Right atrium auricular region (tissue), 2 donors: ENCODE measurements around the gene KDM5C. TPM values are rescaled to one million over a fixed set of nuclear protein-coding genes. Genes with fewer than 3 reads are reported as not detected.

Source experiments
- DNase-seq: peaks from one replicate; pipeline ENCODE4 v3.0.0-alpha.2; 2019; ENCODE audit warnings: low spot score
- H3K27ac ChIP-seq, 2 donors: fragments of 200-600 bp; sonication (generic); 1 replicate in 1 of 2; 2 replicates in 1 of 2; pipeline ENCODE4 v1.5.1; 2016 to 2019
- H3K27me3 ChIP-seq, 2 donors: fragments of 200-600 bp; sonication (generic); one replicate each; pipeline versions ENCODE4 v1.5.1 to v1.6.0; 2017 to 2019
- H3K36me3 ChIP-seq: fragments of 200-600 bp; sonication (generic); one replicate; pipeline ENCODE4 v1.5.1; 2016
- H3K4me1 ChIP-seq, 2 donors: fragments of 200-600 bp; sonication (generic); one replicate each; pipeline versions ENCODE4 v1.5.1 to v1.6.0; 2017 to 2019
- H3K4me3 ChIP-seq, 2 donors: fragments of 200-600 bp; sonication (generic); 1 replicate in 1 of 2; 2 replicates in 1 of 2; pipeline ENCODE4 v1.5.1; 2017 to 2019; ENCODE audit warnings: mild to moderate bottlenecking in 1 of 2, moderate library complexity in 1 of 2
- H3K9me3 ChIP-seq, 2 donors: fragments of 200-600 bp; sonication (generic); one replicate each; pipeline ENCODE4 v1.5.1; 2019
- CTCF ChIP-seq, 2 donors: fragments of 200-600 bp; sonication (generic); IDR thresholded peaks; one replicate each; pipeline ENCODE4 v1.5.1; 2019; ENCODE audit warnings: antibody characterized with exemption in 2 of 2
- total RNA-seq, 2 donors: library from RNA; depleted of rRNA; stranded (reverse); fragments of >200 nt; gene quantifications; one replicate each; pipeline ENCODE4 v1.1.0, GENCODE V29; 2016

Gene KDM5C
- total RNA-seq, 2 donors from 2014 or later: 48.7 to 50.4 TPM

GRCh38 chrX:53265771-53266574 lies 41.0 kb upstream of the KDM5C start:
- Histone ChIP-seq H3K4me1 (no peaks in the 10 kb centered on the region), H3K27ac (no peak overlapping the region), H3K4me3 (no peak overlapping the region), H3K36me3 (no peaks in the 10 kb centered on the region), H3K9me3 (no peaks in the 10 kb centered on the region), H3K27me3 (no peaks in the 10 kb centered on the region)
- no peak for DNase-seq
- no peak for TF ChIP-seq CTCF (IDR thresholded peaks at IDR 0.05)

- no peak overlapping the region for H3K4me3 ChIP-seq
- H3K36me3 ChIP-seq: no peaks in the 10 kb centered on the region
- no peak for TF ChIP-seq CTCF (IDR thresholded peaks at IDR 0.05)
- DNase-seq: no peak
- H3K27ac ChIP-seq: no peak overlapping the region
- no peaks in the 10 kb centered on the region for H3K27me3 ChIP-seq
- H3K4me1 ChIP-seq: no peaks in the 10 kb centered on the region
- no peaks in the 10 kb centered on the region for H3K9me3 ChIP-seq
Observed at GRCh38 chrX:53263597-53264094, 38.6 kb upstream of the KDM5C start.

GRCh38 chrX:53262918-53263394 lies 37.9 kb upstream of the KDM5C start:
- no peaks in the 10 kb centered on the region for H3K27me3 ChIP-seq
- no peak overlapping the region for H3K4me3 ChIP-seq
- no peaks in the 10 kb centered on the region for H3K4me1 ChIP-seq
- H3K36me3 ChIP-seq: no peaks in the 10 kb centered on the region
- no peak for TF ChIP-seq CTCF (IDR thresholded peaks at IDR 0.05)
- no peaks in the 10 kb centered on the region for H3K9me3 ChIP-seq
- no peak overlapping the region for H3K27ac ChIP-seq
- no peak for DNase-seq

- TF ChIP-seq CTCF (IDR thresholded peaks at IDR 0.05): no peak
- Histone ChIP-seq H3K27me3 (no peaks in the 10 kb centered on the region), H3K36me3 (no peaks in the 10 kb centered on the region), H3K4me1 (no peaks in the 10 kb centered on the region), H3K9me3 (no peaks in the 10 kb centered on the region), H3K4me3 (no peak overlapping the region), H3K27ac (no peak overlapping the region)
- no peak for DNase-seq
Observed at GRCh38 chrX:53262189-53262917, 37.3 kb upstream of the KDM5C start.

GRCh38 chrX:53261355-53261972 lies 36.5 kb upstream of the KDM5C start:
- DNase-seq: no peak
- TF ChIP-seq CTCF (IDR thresholded peaks at IDR 0.05): no peak
- no peaks in the 10 kb centered on the region for H3K27me3 ChIP-seq
- H3K27ac ChIP-seq: no peak overlapping the region
- no peaks in the 10 kb centered on the region for H3K36me3 ChIP-seq
- no peak overlapping the region for H3K4me3 ChIP-seq
- H3K9me3 ChIP-seq: no peaks in the 10 kb centered on the region
- no peaks in the 10 kb centered on the region for H3K4me1 ChIP-seq
